ENCODE results near the gene FARSA. TPM values are rescaled to one million over a fixed set of nuclear protein-coding genes. Genes with fewer than 3 reads are reported as not detected.

The FARSA gene
- total RNA-seq, 1 experiment from 2014 or later = 75.9 TPM

DNA sequence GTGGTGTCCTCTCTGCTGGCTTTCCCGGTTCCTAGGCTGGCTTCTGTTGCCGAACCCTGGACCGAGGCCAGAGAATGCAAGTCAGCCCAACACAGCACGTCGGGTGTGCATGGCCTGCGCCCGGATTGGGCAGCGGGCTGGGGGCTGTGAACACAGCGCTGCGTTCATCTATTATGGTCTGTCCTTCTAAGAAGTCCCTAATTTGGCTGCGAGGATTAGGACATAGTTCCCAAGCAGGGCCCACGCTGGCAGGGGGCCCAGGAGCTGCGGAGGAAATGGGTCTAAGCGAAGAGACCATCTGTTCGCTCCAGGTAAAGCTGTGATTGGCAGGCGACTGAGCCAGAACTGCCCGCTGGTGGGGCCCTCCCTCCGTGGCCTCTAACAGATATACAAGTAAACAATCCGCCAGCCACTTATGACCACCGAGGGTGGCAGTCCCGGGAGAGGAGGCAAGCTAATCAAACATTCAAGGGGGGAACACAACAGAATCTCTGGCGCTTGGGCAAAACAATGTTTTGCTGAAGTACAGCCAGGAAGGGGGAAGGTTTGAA lies 20.4 kb downstream of the FARSA start:
- CTCF ChIA-PET = no interaction called here

DNA sequence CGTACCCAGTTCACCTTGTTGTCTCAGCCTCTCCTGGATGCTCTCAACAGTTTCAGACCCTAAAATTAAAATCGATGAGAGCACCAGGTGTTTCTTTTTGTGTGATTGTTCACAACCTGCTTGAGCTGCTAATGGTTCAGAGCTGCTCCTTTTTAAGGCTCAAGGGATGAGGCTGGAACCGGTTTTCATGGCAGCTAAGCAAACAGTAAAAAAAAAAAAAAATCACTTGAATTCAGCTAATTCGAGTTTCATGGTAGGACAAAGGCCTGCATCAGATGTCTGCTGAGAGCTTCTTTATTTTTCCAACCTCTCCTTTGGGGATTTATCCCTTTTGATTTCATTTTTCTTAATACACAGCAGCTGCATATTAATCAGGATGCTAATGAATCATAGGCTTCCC lies 20.9 kb downstream of the FARSA start:
- no peak for TF ChIP-seq CTCF (IDR thresholded peaks at IDR 0.05; ENCODE audit: insufficient read depth in 1 of 2, low read depth in 1 of 2, low read length in 1 of 2, severe bottlenecking in 1 of 2, unreplicated experiment in 1 of 2)
- H3K27me3 Mint-ChIP-seq (ENCODE audit: insufficient read depth, unreplicated experiment) = no peaks in the 10 kb centered on the region
- no peaks in the 10 kb centered on the region for H3K4me1 ChIP-seq
- H3K9me3 Mint-ChIP-seq (ENCODE audit: unreplicated experiment) = no peaks in the 10 kb centered on the region
- H3K36me3 Mint-ChIP-seq (ENCODE audit: insufficient read depth, unreplicated experiment) = no peaks in the 10 kb centered on the region
- H3K4me3 Mint-ChIP-seq (ENCODE audit: unreplicated experiment) = no peak overlapping the region
- ChIA-PET POLR2A (no interaction called here), CTCF (no interaction called here)
- intact Hi-C loops (cut with micrococcal nuclease; ENCODE audit: unreplicated experiment) = no loop called here
- H3K4me1 Mint-ChIP-seq (ENCODE audit: low read depth, unreplicated experiment) = no peaks in the 10 kb centered on the region
- no peaks in the 10 kb centered on the region for H3K36me3 ChIP-seq (ENCODE audit: control insufficient read depth, insufficient read depth, low read length)
- no peak overlapping the region for H3K4me3 ChIP-seq (ENCODE audit: low read depth, low read length)
- no peak for DNase-seq
- H3K9me3 ChIP-seq = no peaks in the 10 kb centered on the region
- no peak overlapping the region for H3K27ac Mint-ChIP-seq (ENCODE audit: unreplicated experiment)
- H3K27me3 ChIP-seq (replicated peaks; ENCODE audit: control insufficient read depth, insufficient read depth, low read length) = no peaks in the 10 kb centered on the region
- BruUV-seq (replicated peaks) = no TSS peak

More for the DNA sequence above, 20.4 kb downstream of the FARSA start:
- no peaks in the 10 kb centered on the region for H3K36me3 ChIP-seq (ENCODE audit: control insufficient read depth, insufficient read depth, low read length)
- Mint-ChIP-seq H3K4me1 (ENCODE audit: low read depth, unreplicated experiment) (no peaks in the 10 kb centered on the region), H3K4me3 (ENCODE audit: unreplicated experiment) (no peak overlapping the region), H3K27me3 (ENCODE audit: insufficient read depth, unreplicated experiment) (no peaks in the 10 kb centered on the region), H3K27ac (ENCODE audit: unreplicated experiment) (no peak overlapping the region), H3K9me3 (ENCODE audit: unreplicated experiment) (no peaks in the 10 kb centered on the region), H3K36me3 (ENCODE audit: insufficient read depth, unreplicated experiment) (peaks cover 1% of the 10 kb centered on the region)
- H3K9me3 ChIP-seq = no peaks in the 10 kb centered on the region
- TF ChIP-seq CTCF (IDR thresholded peaks at IDR 0.05; ENCODE audit: insufficient read depth in 1 of 2, low read depth in 1 of 2, low read length in 1 of 2, severe bottlenecking in 1 of 2, unreplicated experiment in 1 of 2) = no peak
- DNase-seq = no peak
- intact Hi-C loops (cut with micrococcal nuclease; ENCODE audit: unreplicated experiment) = no loop called here
- POLR2A ChIA-PET = no interaction called here
- no peak overlapping the region for H3K4me3 ChIP-seq (ENCODE audit: low read depth, low read length)
- H3K4me1 ChIP-seq = no peaks in the 10 kb centered on the region
- no TSS peak for BruUV-seq (replicated peaks)
- no peaks in the 10 kb centered on the region for H3K27me3 ChIP-seq (replicated peaks; ENCODE audit: control insufficient read depth, insufficient read depth, low read length)

GRCh38 chr19:12907166-12907565 lies 26.3 kb downstream of the FARSA start:
- intact Hi-C loops (cut with micrococcal nuclease; ENCODE audit: unreplicated experiment) = no loop called here
- POLR2A ChIA-PET = interaction anchor here (0.6 kb wide), 2 partner anchors 39 to 239 kb away, joined by 3 to 5 read pairs; partner anchors contain the start of gene RAD23A
- no peak for DNase-seq
- no peaks in the 10 kb centered on the region for H3K9me3 Mint-ChIP-seq (ENCODE audit: unreplicated experiment)
- no peak for TF ChIP-seq CTCF (IDR thresholded peaks at IDR 0.05; ENCODE audit: insufficient read depth in 1 of 2, low read depth in 1 of 2, low read length in 1 of 2, severe bottlenecking in 1 of 2, unreplicated experiment in 1 of 2)
- no peaks in the 10 kb centered on the region for H3K36me3 Mint-ChIP-seq (ENCODE audit: insufficient read depth, unreplicated experiment)
- H3K4me3 Mint-ChIP-seq (ENCODE audit: unreplicated experiment) = no peak overlapping the region
- H3K4me1 ChIP-seq = no peaks in the 10 kb centered on the region
- BruUV-seq (replicated peaks) = no TSS peak
- H3K27ac Mint-ChIP-seq (ENCODE audit: unreplicated experiment) = no peak overlapping the region
- H3K4me1 Mint-ChIP-seq (ENCODE audit: low read depth, unreplicated experiment) = peaks cover 4% of the 10 kb centered on the region
- H3K36me3 ChIP-seq (ENCODE audit: control insufficient read depth, insufficient read depth, low read length) = no peaks in the 10 kb centered on the region
- no peaks in the 10 kb centered on the region for H3K27me3 ChIP-seq (replicated peaks; ENCODE audit: control insufficient read depth, insufficient read depth, low read length)
- H3K27me3 Mint-ChIP-seq (ENCODE audit: insufficient read depth, unreplicated experiment) = no peaks in the 10 kb centered on the region
- CTCF ChIA-PET = no interaction called here
- no peak overlapping the region for H3K4me3 ChIP-seq (ENCODE audit: low read depth, low read length)
- no peaks in the 10 kb centered on the region for H3K9me3 ChIP-seq

Data from Caco-2 (cell line).